Measurements from ENCODE around the gene STARD3.

Gene STARD3

DNA sequence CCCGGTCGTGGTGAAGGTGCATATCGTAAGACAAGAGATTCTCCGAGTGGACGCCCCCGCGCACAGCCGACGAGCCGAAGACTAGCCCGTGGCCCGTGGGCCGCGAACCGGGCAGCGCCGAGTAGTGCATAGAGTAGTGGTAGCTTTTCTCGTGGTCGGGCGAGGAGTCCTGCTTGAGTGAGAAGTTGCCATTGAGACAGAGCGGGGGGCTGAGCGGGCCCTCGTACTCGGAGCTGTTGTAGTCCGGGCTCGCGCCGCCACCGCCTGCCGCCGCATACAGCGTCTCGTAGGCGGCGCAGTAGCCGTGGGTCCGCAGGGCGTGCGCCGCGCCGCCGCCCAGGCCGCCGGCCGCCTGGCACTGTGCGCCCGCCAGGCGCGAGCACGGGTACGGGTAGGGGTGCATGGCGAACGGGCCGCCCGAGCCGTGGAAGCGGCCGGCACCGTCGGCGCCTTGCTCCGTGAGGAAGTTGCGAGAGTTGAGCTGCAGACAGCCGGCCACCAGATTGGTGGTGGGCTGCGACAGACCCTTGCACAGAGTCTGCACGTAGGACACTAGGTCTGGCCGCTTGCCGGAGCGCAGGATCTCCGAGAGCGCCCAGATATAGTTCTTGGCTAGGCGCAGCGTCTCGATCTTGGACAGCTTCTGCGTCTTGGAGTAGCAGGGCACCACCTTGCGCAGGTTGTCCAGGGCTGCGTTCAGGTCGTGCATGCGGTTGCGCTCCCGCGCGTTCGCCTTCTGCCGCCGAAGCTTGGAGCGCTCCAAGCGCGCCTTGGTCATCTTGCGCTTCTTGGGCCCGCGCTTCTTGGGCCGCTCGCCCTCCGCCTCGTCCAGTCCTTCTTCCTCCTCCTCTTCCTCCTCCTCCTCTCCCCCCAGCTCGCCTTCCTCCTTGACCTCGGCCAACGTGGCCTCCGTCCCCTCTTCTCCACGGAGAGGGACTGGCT lies 31.2 kb upstream of the STARD3 start:
- no peak overlapping the region for H3K27ac ChIP-seq (ENCODE audit: low read depth, low read length)
- no peak overlapping the region for H2AFZ ChIP-seq (ENCODE audit: low read length, unreplicated experiment)
- H3K4me1 ChIP-seq (ENCODE audit: control insufficient read depth, insufficient read depth, low read length, unreplicated experiment): peaks cover 5% of the 10 kb centered on the region
- no peaks in the 10 kb centered on the region for H3K79me2 ChIP-seq (ENCODE audit: control insufficient read depth, insufficient read depth, low read length, unreplicated experiment)
- no peaks in the 10 kb centered on the region for H3K36me3 ChIP-seq (ENCODE audit: insufficient read depth, low read length)
- peaks cover 91% of the 10 kb centered on the region for H3K27me3 ChIP-seq (ENCODE audit: insufficient read depth, low read length)
- 0 out of 2 replicates have a peak overlapping the region, but pooled peaks have one; percentile 26 for H3K4me3 ChIP-seq (ENCODE audit: low read depth, low read length)

DNA sequence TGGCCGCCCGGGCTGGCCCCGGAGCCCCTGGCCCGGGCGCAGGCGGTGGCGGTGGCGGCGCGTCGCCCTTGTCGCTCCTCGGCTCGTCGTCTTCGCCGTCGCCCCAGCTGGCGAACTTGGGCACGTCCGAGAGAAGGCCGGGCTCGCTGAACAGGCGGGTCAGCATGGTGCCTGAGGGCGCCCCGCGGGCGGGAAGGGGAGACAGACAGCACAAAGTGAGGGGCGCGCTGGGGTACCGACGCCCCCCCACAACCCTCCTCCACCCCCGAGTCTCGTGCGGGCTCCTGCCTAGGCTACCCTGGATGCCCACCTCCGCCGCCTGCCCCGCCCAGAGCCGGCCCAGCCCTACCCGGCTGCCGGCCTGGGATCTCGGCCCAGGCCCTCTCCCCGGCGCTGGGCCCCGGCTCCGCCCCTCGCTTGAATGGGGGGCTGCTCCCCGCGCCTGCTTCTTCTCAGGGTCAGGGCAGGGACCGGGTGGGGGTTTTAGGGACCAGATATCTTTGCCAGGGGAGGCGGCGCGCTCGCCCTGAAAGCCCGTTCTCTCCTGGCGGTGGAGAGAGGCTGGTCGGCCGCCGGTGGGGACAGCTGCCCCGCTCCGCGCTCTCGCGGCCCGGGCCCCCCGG lies 30.4 kb upstream of the STARD3 start:
- H2AFZ ChIP-seq (ENCODE audit: low read length, unreplicated experiment): no peak overlapping the region
- peaks cover 5% of the 10 kb centered on the region for H3K4me1 ChIP-seq (ENCODE audit: control insufficient read depth, insufficient read depth, low read length, unreplicated experiment)
- peaks cover 83% of the 10 kb centered on the region for H3K27me3 ChIP-seq (ENCODE audit: insufficient read depth, low read length)
- 0 out of 2 replicates have a peak overlapping the region, but pooled peaks have one; percentile 26 for H3K4me3 ChIP-seq (ENCODE audit: low read depth, low read length)
- H3K79me2 ChIP-seq (ENCODE audit: control insufficient read depth, insufficient read depth, low read length, unreplicated experiment): no peaks in the 10 kb centered on the region
- no peaks in the 10 kb centered on the region for H3K36me3 ChIP-seq (ENCODE audit: insufficient read depth, low read length)
- no peak overlapping the region for H3K27ac ChIP-seq (ENCODE audit: low read depth, low read length)

- no peaks in the 10 kb centered on the region for H3K79me2 ChIP-seq (ENCODE audit: control insufficient read depth, insufficient read depth, low read length, unreplicated experiment)
- no peak overlapping the region for H2AFZ ChIP-seq (ENCODE audit: low read length, unreplicated experiment)
- no peak overlapping the region for H3K4me3 ChIP-seq (ENCODE audit: low read depth, low read length)
- peaks cover 76% of the 10 kb centered on the region for H3K27me3 ChIP-seq (ENCODE audit: insufficient read depth, low read length)
- H3K4me1 ChIP-seq (ENCODE audit: control insufficient read depth, insufficient read depth, low read length, unreplicated experiment): peaks cover 5% of the 10 kb centered on the region
- H3K36me3 ChIP-seq (ENCODE audit: insufficient read depth, low read length): no peaks in the 10 kb centered on the region
- no peak overlapping the region for H3K27ac ChIP-seq (ENCODE audit: low read depth, low read length)
Measured at GRCh38 chr17:39607057-39607850, 29.7 kb upstream of the STARD3 start.

DNA sequence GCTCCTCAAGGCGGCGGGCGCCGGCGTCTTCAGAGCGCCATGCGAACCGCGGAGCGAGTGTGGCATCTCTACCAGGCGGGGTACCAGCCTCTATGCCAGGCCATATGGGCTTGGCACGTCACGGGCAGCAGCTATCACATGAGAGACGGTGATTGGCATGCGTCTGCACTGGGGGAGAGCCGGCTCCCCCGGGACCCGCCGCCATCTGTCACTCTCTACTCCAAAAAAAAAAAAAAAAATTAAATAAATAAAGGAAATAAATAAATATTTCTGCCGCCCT lies 29.2 kb upstream of the STARD3 start, which contains the start of gene NEUROD2:
NEUROD2 (minus strand) TSS at position 70 of the 280 bp plus-strand sequence. CDS start 1,321 bp downstream, outside the sequence.
- Histone ChIP-seq H2AFZ (ENCODE audit: low read length, unreplicated experiment) (no peak within 1 kb of the TSS), H3K4me3 (ENCODE audit: low read depth, low read length) (0 out of 2 replicates have a peak within 1 kb of the TSS, but pooled peaks have one; percentile 26), H3K4me1 (ENCODE audit: control insufficient read depth, insufficient read depth, low read length, unreplicated experiment) (peaks cover 5% of the 10 kb centered on the region), H3K27ac (ENCODE audit: low read depth, low read length) (no peak within 1 kb of the TSS), H3K36me3 (ENCODE audit: insufficient read depth, low read length) (no peaks in the 10 kb centered on the region), H3K79me2 (ENCODE audit: control insufficient read depth, insufficient read depth, low read length, unreplicated experiment) (no peaks in the 10 kb centered on the region), H3K27me3 (ENCODE audit: insufficient read depth, low read length) (peaks cover 71% of the 10 kb centered on the region)

GRCh38 chr17:39608142-39608981 lies 28.6 kb upstream of the STARD3 start:
- H3K4me3 ChIP-seq (ENCODE audit: low read depth, low read length): no peak overlapping the region

DNA sequence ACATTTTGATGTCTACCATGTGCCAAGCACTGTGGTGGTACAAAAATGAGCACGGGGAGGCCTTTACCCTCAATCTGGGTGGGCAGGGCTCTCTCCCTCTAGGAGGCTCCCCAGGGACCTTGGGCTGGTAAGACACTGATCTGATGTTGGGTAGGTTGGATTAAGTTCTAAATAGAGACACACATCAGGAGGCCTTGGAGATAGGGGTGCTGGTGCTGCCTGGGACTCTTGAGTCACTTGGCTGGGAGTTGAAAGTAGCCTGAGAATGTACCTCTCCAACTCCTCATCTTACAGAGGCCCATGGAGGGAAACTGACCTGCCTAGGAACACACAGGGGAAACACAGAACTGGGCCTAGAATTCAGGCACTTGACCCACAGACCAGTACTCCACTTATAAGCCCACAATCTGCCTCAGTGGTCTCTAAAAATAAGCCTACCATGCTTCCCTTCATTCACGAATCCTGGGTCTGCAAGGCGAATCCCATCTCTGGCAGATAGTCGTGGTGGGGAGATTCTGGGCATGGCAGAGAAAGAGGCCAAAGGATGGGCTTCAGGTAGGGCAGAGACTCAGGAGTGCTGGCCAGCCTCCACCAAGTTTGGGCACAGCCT lies 27.4 kb upstream of the STARD3 start:
- no peaks in the 10 kb centered on the region for H3K79me2 ChIP-seq (ENCODE audit: control insufficient read depth, insufficient read depth, low read length, unreplicated experiment)
- no peak overlapping the region for H2AFZ ChIP-seq (ENCODE audit: low read length, unreplicated experiment)
- H3K4me1 ChIP-seq (ENCODE audit: control insufficient read depth, insufficient read depth, low read length, unreplicated experiment): peaks cover 5% of the 10 kb centered on the region
- H3K4me3 ChIP-seq (ENCODE audit: low read depth, low read length): no peak overlapping the region
- H3K27ac ChIP-seq (ENCODE audit: low read depth, low read length): no peak overlapping the region
- H3K36me3 ChIP-seq (ENCODE audit: insufficient read depth, low read length): no peaks in the 10 kb centered on the region
- H3K27me3 ChIP-seq (ENCODE audit: insufficient read depth, low read length): peaks cover 53% of the 10 kb centered on the region

More at GRCh38 chr17:39608142-39608981, 28.6 kb upstream of the STARD3 start:
- no peak overlapping the region for H3K27ac ChIP-seq (ENCODE audit: low read depth, low read length)
- H3K4me1 ChIP-seq (ENCODE audit: control insufficient read depth, insufficient read depth, low read length, unreplicated experiment): peaks cover 5% of the 10 kb centered on the region
- no peaks in the 10 kb centered on the region for H3K79me2 ChIP-seq (ENCODE audit: control insufficient read depth, insufficient read depth, low read length, unreplicated experiment)
- peaks cover 65% of the 10 kb centered on the region for H3K27me3 ChIP-seq (ENCODE audit: insufficient read depth, low read length)
- H3K36me3 ChIP-seq (ENCODE audit: insufficient read depth, low read length): no peaks in the 10 kb centered on the region
- H2AFZ ChIP-seq (ENCODE audit: low read length, unreplicated experiment): no peak overlapping the region

DNA sequence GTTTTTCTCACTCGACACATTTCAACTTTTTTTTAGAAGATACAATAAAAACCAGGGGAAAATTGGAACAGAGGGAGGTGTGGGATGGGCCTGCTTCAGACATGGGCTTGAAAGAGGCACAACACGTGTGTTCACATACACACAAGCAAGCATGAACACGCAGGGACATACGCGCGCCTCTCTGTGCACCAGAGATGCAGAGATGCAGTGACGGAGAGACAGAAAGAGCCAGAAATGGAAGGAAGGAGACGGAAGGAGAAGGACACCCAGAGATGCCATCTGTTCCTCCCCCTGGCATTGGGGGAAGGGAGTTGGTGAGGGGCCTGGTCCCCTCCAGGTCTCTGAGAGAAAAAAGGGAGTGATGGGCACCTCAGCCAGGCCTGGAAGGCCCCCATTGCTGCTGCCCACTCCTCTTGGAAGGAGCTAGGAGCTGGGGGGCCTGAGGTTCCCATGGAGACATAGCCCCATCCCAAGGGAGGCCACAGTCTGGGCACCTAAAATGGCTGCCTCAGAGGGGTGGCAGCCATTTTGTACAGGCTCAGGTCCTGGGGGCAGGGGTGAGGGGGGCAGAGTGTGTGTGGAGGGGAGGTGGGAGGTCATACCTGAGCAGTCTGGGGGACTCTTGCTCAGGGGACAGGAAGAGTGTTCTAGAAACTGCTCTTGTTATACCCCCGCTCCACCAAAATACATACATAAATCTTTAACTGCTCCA lies 25.4 kb upstream of the STARD3 start:
- H3K4me3 ChIP-seq (ENCODE audit: low read depth, low read length): no peak overlapping the region
- H3K27ac ChIP-seq (ENCODE audit: low read depth, low read length): no peak overlapping the region
- peaks cover 3% of the 10 kb centered on the region for H3K4me1 ChIP-seq (ENCODE audit: control insufficient read depth, insufficient read depth, low read length, unreplicated experiment)
- H3K36me3 ChIP-seq (ENCODE audit: insufficient read depth, low read length): no peaks in the 10 kb centered on the region
- no peak overlapping the region for H2AFZ ChIP-seq (ENCODE audit: low read length, unreplicated experiment)
- H3K27me3 ChIP-seq (ENCODE audit: insufficient read depth, low read length): peaks cover 33% of the 10 kb centered on the region
- no peaks in the 10 kb centered on the region for H3K79me2 ChIP-seq (ENCODE audit: control insufficient read depth, insufficient read depth, low read length, unreplicated experiment)

- Histone ChIP-seq H3K36me3 (ENCODE audit: insufficient read depth, low read length) (no peaks in the 10 kb centered on the region), H2AFZ (ENCODE audit: low read length, unreplicated experiment) (no peak overlapping the region), H3K27ac (ENCODE audit: low read depth, low read length) (no peak overlapping the region), H3K4me3 (ENCODE audit: low read depth, low read length) (no peak overlapping the region), H3K27me3 (ENCODE audit: insufficient read depth, low read length) (peaks cover 30% of the 10 kb centered on the region), H3K4me1 (ENCODE audit: control insufficient read depth, insufficient read depth, low read length, unreplicated experiment) (peaks cover 1% of the 10 kb centered on the region), H3K79me2 (ENCODE audit: control insufficient read depth, insufficient read depth, low read length, unreplicated experiment) (no peaks in the 10 kb centered on the region)
Measured at GRCh38 chr17:39612291-39612894, 24.6 kb upstream of the STARD3 start.

DNA sequence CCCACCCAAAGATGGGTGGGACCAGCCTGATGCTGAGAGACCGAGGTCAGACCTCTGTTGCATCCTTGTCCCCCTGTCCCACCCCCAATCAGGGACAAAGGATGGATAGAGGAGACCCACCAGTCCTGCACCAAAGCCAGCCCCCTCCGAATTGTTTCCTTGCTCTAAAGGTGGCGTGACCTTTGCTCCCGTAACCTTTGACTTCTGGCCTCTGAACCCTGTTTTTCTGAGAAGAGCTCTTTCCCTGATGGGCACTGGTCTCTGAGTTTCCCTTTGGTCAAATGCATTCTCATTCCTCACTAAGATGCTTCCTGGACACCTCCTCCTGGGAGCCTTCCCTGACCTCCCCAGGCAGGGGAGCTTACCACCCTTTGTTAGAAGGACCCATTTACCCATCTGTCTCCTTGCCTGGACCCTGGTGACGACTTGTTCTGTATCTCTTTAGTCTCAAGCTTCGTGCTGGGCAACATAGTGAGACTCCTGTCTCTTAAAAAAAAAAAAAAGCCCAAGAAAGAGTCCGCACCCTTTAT lies 23.9 kb upstream of the STARD3 start:
- Histone ChIP-seq H2AFZ (ENCODE audit: low read length, unreplicated experiment) (no peak overlapping the region), H3K27me3 (ENCODE audit: insufficient read depth, low read length) (peaks cover 25% of the 10 kb centered on the region)

More for the DNA sequence above, 23.9 kb upstream of the STARD3 start:
- no peak overlapping the region for H3K4me3 ChIP-seq (ENCODE audit: low read depth, low read length)
- H3K27ac ChIP-seq (ENCODE audit: low read depth, low read length): no peak overlapping the region
- no peaks in the 10 kb centered on the region for H3K4me1 ChIP-seq (ENCODE audit: control insufficient read depth, insufficient read depth, low read length, unreplicated experiment)
- no peaks in the 10 kb centered on the region for H3K36me3 ChIP-seq (ENCODE audit: insufficient read depth, low read length)
- no peaks in the 10 kb centered on the region for H3K79me2 ChIP-seq (ENCODE audit: control insufficient read depth, insufficient read depth, low read length, unreplicated experiment)
